Measurements from ENCODE around the gene AURKAIP1. TPM values are rescaled to one million over a fixed set of nuclear protein-coding genes. Genes with fewer than 3 reads are reported as not detected.
"Not testable (repeated sequence)": the region's sequence is repeated elsewhere in the genome, so short reads cannot be mapped to it uniquely, and the experiment has no call there.

AURKAIP1 gene
- polyA plus RNA-seq, 1 donor (not counting 4 experiments of a cell fraction or from before 2014, with no cell fraction given), result 86.9 TPM

DNA sequence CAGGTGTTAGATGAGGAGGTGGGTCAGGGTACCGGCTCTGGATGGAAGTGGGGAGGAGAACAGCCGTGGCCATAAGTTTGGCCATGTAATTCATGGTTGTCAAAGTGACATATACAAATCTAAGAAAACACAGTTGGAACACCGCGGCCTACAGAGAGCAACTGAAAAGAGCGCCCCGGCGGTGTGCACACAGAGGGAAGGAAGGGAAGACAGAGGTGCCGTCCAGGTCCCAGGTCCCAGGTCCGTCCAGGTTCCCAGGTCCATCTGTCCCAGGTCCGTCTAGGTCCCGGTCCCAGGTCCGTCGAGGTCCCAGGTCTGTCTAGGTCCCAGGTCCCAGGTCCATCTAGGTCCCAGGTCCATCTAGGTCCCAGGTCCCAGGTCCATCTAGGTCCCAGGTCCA lies 36.6 kb upstream of the AURKAIP1 start:
- Histone ChIP-seq H2AFZ (ENCODE audit: control insufficient read depth, low read length) (no peak overlapping the region), H3K4me1 (ENCODE audit: control insufficient read depth, extremely low read depth, insufficient read depth, low read length) (peaks cover 8% of the 10 kb centered on the region), H3K4me2 (ENCODE audit: control insufficient read depth, extremely low read depth, insufficient read depth, low read depth, low read length) (no peak overlapping the region), H3K9ac (ENCODE audit: control insufficient read depth, extremely low read depth, insufficient read depth, low read length) (no peak overlapping the region), H3K27me3 (ENCODE audit: control insufficient read depth, extremely low read depth, insufficient read depth, low read length) (no peaks in the 10 kb centered on the region), H3K36me3 (ENCODE audit: control insufficient read depth in 2 of 2, extremely low read depth in 1 of 2, insufficient read depth in 2 of 2, low read length in 2 of 2) (peaks cover 0 to 3% of the 10 kb centered on the region in 2 experiments), H3K9me3 (ENCODE audit: control insufficient read depth, low read depth, low read length) (no peaks in the 10 kb centered on the region), H3K27ac (ENCODE audit: control insufficient read depth, insufficient read depth, low read length) (no peak overlapping the region), H4K20me1 (ENCODE audit: control insufficient read depth, extremely low read depth, insufficient read depth, low read length) (peaks cover 5% of the 10 kb centered on the region), H3K79me2 (ENCODE audit: control insufficient read depth, insufficient read depth, low read length) (peaks cover 30% of the 10 kb centered on the region), H3K4me3 (ENCODE audit: control insufficient read depth in 2 of 3, extremely low read depth in 1 of 3, insufficient read depth in 2 of 3, low read depth in 1 of 3, low read length in 3 of 3) (no peak overlapping the region), H3K9me1 (ENCODE audit: control insufficient read depth, extremely low read depth, insufficient read depth, low read length) (no peaks in the 10 kb centered on the region)
- TF ChIP-seq EZH2 (IDR thresholded peaks at IDR 0.05; ENCODE audit: low read length), result no peak
- no peak for TF ChIP-seq CTCF (optimal IDR thresholded peaks at IDR 0.05 in 1 of 3, IDR thresholded peaks at IDR 0.05 in 1 of 3, conservative IDR thresholded peaks at IDR 0.05 in 1 of 3; ENCODE audit: extremely low read depth in 1 of 3, insufficient read depth in 2 of 3, low read length in 3 of 3)
- dilution Hi-C loops (cut with MboI; ENCODE audit: extremely low pct_ligation_motif_present, low sequenced_read_pairs), result no loop called here
- no peak for FAIRE-seq
- DNase-seq (ENCODE audit: low read depth, low spot score), result no peak

DNA sequence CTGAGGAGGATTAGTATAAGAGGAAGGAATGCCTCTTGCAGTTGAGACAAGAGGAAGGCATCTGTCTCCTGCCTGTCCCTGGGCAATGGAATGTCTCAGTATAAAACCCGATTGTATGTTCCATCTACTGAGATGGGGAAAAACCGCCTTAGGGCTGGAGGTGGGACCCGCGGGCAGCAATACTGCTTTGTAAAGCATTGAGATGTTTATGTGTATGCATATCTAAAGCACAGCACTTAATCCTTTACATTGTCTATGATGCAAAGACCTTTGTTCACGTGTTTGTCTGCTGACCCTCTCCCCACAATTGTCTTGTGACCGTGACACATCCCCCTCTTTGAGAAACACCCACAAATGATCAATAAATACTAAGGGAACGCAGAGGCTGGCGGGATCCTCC lies 35.2 kb upstream of the AURKAIP1 start:
- Histone ChIP-seq H3K36me3 (ENCODE audit: control insufficient read depth in 2 of 2, extremely low read depth in 1 of 2, insufficient read depth in 2 of 2, low read length in 2 of 2) (peaks cover 6 to 15% of the 10 kb centered on the region in 2 experiments), H3K4me1 (ENCODE audit: control insufficient read depth, extremely low read depth, insufficient read depth, low read length) (peaks cover 15% of the 10 kb centered on the region), H3K79me2 (ENCODE audit: control insufficient read depth, insufficient read depth, low read length) (peaks cover 43% of the 10 kb centered on the region)
- H3K9ac ChIP-seq (ENCODE audit: control insufficient read depth, extremely low read depth, insufficient read depth, low read length); H3K27me3 ChIP-seq (ENCODE audit: control insufficient read depth, extremely low read depth, insufficient read depth, low read length); H3K4me3 ChIP-seq (ENCODE audit: control insufficient read depth in 2 of 3, extremely low read depth in 1 of 3, insufficient read depth in 2 of 3, low read depth in 1 of 3, low read length in 3 of 3); H2AFZ ChIP-seq (ENCODE audit: control insufficient read depth, low read length); H4K20me1 ChIP-seq (ENCODE audit: control insufficient read depth, extremely low read depth, insufficient read depth, low read length); H3K9me3 ChIP-seq (ENCODE audit: control insufficient read depth, low read depth, low read length); DNase-seq (ENCODE audit: low read depth, low spot score); H3K4me2 ChIP-seq (ENCODE audit: control insufficient read depth, extremely low read depth, insufficient read depth, low read depth, low read length); H3K9me1 ChIP-seq (ENCODE audit: control insufficient read depth, extremely low read depth, insufficient read depth, low read length); H3K27ac ChIP-seq (ENCODE audit: control insufficient read depth, insufficient read depth, low read length); dilution Hi-C loops (cut with MboI; ENCODE audit: extremely low pct_ligation_motif_present, low sequenced_read_pairs); FAIRE-seq: not testable (repeated sequence)

GRCh38 chr1:1407636-1408318 lies 32.8 kb upstream of the AURKAIP1 start:
- Histone ChIP-seq H3K9ac (ENCODE audit: control insufficient read depth, extremely low read depth, insufficient read depth, low read length) (peak overlapping the region; percentile 91), H2AFZ (ENCODE audit: control insufficient read depth, low read length) (no peak overlapping the region), H3K4me3 (ENCODE audit: control insufficient read depth in 2 of 3, extremely low read depth in 1 of 3, insufficient read depth in 2 of 3, low read depth in 1 of 3, low read length in 3 of 3) (peak overlapping the region; percentile 70 to 90 (median 86)), H3K27me3 (ENCODE audit: control insufficient read depth, extremely low read depth, insufficient read depth, low read length) (no peaks in the 10 kb centered on the region), H4K20me1 (ENCODE audit: control insufficient read depth, extremely low read depth, insufficient read depth, low read length) (peaks cover 5% of the 10 kb centered on the region), H3K79me2 (ENCODE audit: control insufficient read depth, insufficient read depth, low read length) (peaks cover 60% of the 10 kb centered on the region), H3K4me1 (ENCODE audit: control insufficient read depth, extremely low read depth, insufficient read depth, low read length) (peaks cover 18% of the 10 kb centered on the region), H3K4me2 (ENCODE audit: control insufficient read depth, extremely low read depth, insufficient read depth, low read depth, low read length) (peak overlapping the region; percentile 80), H3K9me1 (ENCODE audit: control insufficient read depth, extremely low read depth, insufficient read depth, low read length) (no peaks in the 10 kb centered on the region), H3K9me3 (ENCODE audit: control insufficient read depth, low read depth, low read length) (no peaks in the 10 kb centered on the region), H3K27ac (ENCODE audit: control insufficient read depth, insufficient read depth, low read length) (peak overlapping the region; percentile 76), H3K36me3 (ENCODE audit: control insufficient read depth in 2 of 2, extremely low read depth in 1 of 2, insufficient read depth in 2 of 2, low read length in 2 of 2) (peaks cover 17 to 23% of the 10 kb centered on the region in 2 experiments)
- DNase-seq (ENCODE audit: low read depth, low spot score) (no peak), FAIRE-seq (no peak)
- TF ChIP-seq CTCF (optimal IDR thresholded peaks at IDR 0.05 in 1 of 3, IDR thresholded peaks at IDR 0.05 in 1 of 3, conservative IDR thresholded peaks at IDR 0.05 in 1 of 3; ENCODE audit: extremely low read depth in 1 of 3, insufficient read depth in 2 of 3, low read length in 3 of 3) (peak in 1 of 3 experiments; percentile 17), EZH2 (IDR thresholded peaks at IDR 0.05; ENCODE audit: low read length) (no peak)
- dilution Hi-C loops (cut with MboI; ENCODE audit: extremely low pct_ligation_motif_present, low sequenced_read_pairs), result no loop called here

Measured in keratinocyte (primary cell).